A549 (cell line): ENCODE measurements around the gene IFNB1. TPM values are rescaled to one million over a fixed set of nuclear protein-coding genes. Genes with fewer than 3 reads are reported as not detected.

Experiments used
- ATAC-seq, 2 experiments: fragments of 200-7000 bp in 1 of 2; fragments of >200 bp in 1 of 2; cut with Nextera tagmentation in 1 of 2; cut with Tn5 transposase in 1 of 2; 3 replicates each; pipeline versions ENCODE4 v1.8.0 to v1.9.1; 2018 to 2020; ENCODE audit warnings: mild to moderate bottlenecking in 1 of 2, moderate library complexity in 1 of 2
- CTCF ChIA-PET: fragments of 300-600 bp; sonication (Branson Sonifier 250); formaldehyde crosslinking; extraction: SDS; loops from one replicate; lab custom pipeline; 2021; ENCODE audit warnings: antibody characterized with exemption, inconsistent platforms; lab: Yijun Ruan, JAX
- POLR2A ChIA-PET: fragments of 350-600 bp; formaldehyde crosslinking; extraction: SDS; loops from one replicate; lab custom pipeline; 2021; ENCODE audit warnings: antibody characterized with exemption, inconsistent platforms; lab: Yijun Ruan, JAX
- DNase-seq, 2 experiments: peaks; one replicate each; pipeline versions ENCODE4 v3.0.0 to v3.0.0-alpha.2; 2011 to 2016; ENCODE audit warnings: low read depth in 1 of 2, low spot score in 1 of 2
- FAIRE-seq: peaks from 2 replicates; lab custom pipeline; 2011; peaks lifted over from hg19 to GRCh38; lab: Jason Lieb, UNC
- H3K27ac ChIP-seq, 2 experiments: fragments of >200 bp; sonication (Bioruptor Twin); formaldehyde crosslinking; 3 replicates each; pipeline ENCODE4 v1.5.1; 2016 to 2017
- H3K4me1 ChIP-seq: fragments of >200 bp; sonication (Bioruptor Twin); formaldehyde crosslinking; 3 replicates; pipeline ENCODE4 v1.6.1; 2016
- H3K4me2 ChIP-seq: fragments of >200 bp; sonication (Bioruptor Twin); formaldehyde crosslinking; 3 replicates; pipeline ENCODE4 v1.6.1; 2016
- H3K4me3 ChIP-seq: fragments of >200 bp; sonication (Bioruptor Twin); formaldehyde crosslinking; 3 replicates; pipeline ENCODE4 v1.5.1; 2016
- H3K9me3 ChIP-seq: fragments of >200 bp; sonication (Bioruptor Twin); formaldehyde crosslinking; 3 replicates; pipeline ENCODE4 v1.6.1; 2016
- CHD4 ChIP-seq: fragments of 200-600 bp; sonication (generic); IDR thresholded peaks from 2 replicates; pipeline ENCODE4 v1.6.1; 2016; ENCODE audit warnings: antibody characterized with exemption, mild to moderate bottlenecking, borderline replicate concordance
- EHF ChIP-seq: fragments of 250-450 bp; sonication (Bioruptor Pico); IDR thresholded peaks from 2 replicates; pipeline ENCODE4 v1.5.0; 2020; ENCODE audit warnings: mild to moderate bottlenecking
- EHMT2 ChIP-seq: fragments of 200-600 bp; sonication (generic); IDR thresholded peaks from 2 replicates; pipeline ENCODE4 v1.6.1; 2016; ENCODE audit warnings: antibody characterized with exemption, low read depth, mild to moderate bottlenecking, moderate library complexity
- ESRRA ChIP-seq: fragments of 150-350 bp; IDR thresholded peaks from 2 replicates; pipeline ENCODE4 v1.6.1; 2014; ENCODE audit warnings: mild to moderate bottlenecking, low read length, borderline replicate concordance
- FOSB ChIP-seq: fragments of 250-450 bp; sonication (Bioruptor Pico); IDR thresholded peaks from 2 replicates; pipeline ENCODE4 v1.5.0; 2020; ENCODE audit warnings: mild to moderate bottlenecking, moderate library complexity
- HDAC2 ChIP-seq: fragments of 200-600 bp; sonication (generic); IDR thresholded peaks from 2 replicates; pipeline ENCODE4 v1.6.1; 2016
- JUN ChIP-seq, 2 experiments: fragments of >200 bp; sonication (Bioruptor Twin); formaldehyde crosslinking; IDR thresholded peaks; 2 replicates in 1 of 2; 3 replicates in 1 of 2; pipeline ENCODE4 v1.6.1; 2016 to 2017
- KDM1A ChIP-seq: fragments of 200-600 bp; sonication (generic); IDR thresholded peaks from 2 replicates; pipeline ENCODE4 v1.6.1; 2016; ENCODE audit warnings: low read depth, mild to moderate bottlenecking
- KDM5A ChIP-seq: fragments of 200-600 bp; sonication (generic); IDR thresholded peaks from 2 replicates; pipeline ENCODE4 v1.6.1; 2016; ENCODE audit warnings: antibody characterized with exemption, mild to moderate bottlenecking
- MAFK ChIP-seq: fragments of 450-650 bp; IDR thresholded peaks from 2 replicates; pipeline ENCODE4 v1.6.1; 2014; ENCODE audit not compliant: partially characterized antibody
- MAZ ChIP-seq: fragments of 150-350 bp; IDR thresholded peaks from 2 replicates; pipeline ENCODE4 v1.6.1; 2014; ENCODE audit warnings: antibody characterized with exemption, low read depth, low read length, borderline replicate concordance
- NPAS2 ChIP-seq: fragments of 250-450 bp; sonication (Bioruptor Pico); IDR thresholded peaks from 2 replicates; pipeline ENCODE4 v1.8.0; 2022; ENCODE audit warnings: mild to moderate bottlenecking, moderate library complexity, borderline replicate concordance
- NR3C1 ChIP-seq: fragments of >200 bp; sonication (Bioruptor Twin); formaldehyde crosslinking; IDR thresholded peaks from 3 replicates; pipeline ENCODE4 v1.6.1; 2017
- POLR2AphosphoS2 ChIP-seq: conservative IDR thresholded peaks from 2 replicates; pipeline ENCODE4 v1.6.1; 2012; ENCODE audit warnings: low read length, improper control_type of control experiment, inconsistent platforms
- RCOR1 ChIP-seq: fragments of 150-350 bp; IDR thresholded peaks from 2 replicates; pipeline ENCODE4 v1.6.1; 2014; ENCODE audit warnings: antibody characterized with exemption, low read length, low read depth
- RFX5 ChIP-seq: fragments of 450-650 bp; IDR thresholded peaks from 2 replicates; pipeline ENCODE4 v1.7.1; 2014; ENCODE audit warnings: antibody characterized with exemption, mild to moderate bottlenecking, moderate library complexity
- RNF2 ChIP-seq: fragments of 200-600 bp; sonication (generic); IDR thresholded peaks from 2 replicates; pipeline ENCODE4 v1.6.1; 2016; ENCODE audit warnings: low read depth, mild to moderate bottlenecking, antibody characterized with exemption, moderate library complexity, borderline replicate concordance
- SREBF2 ChIP-seq: fragments of 450-650 bp; IDR thresholded peaks from 2 replicates; pipeline ENCODE4 v1.6.1; 2014; ENCODE audit warnings: mild to moderate bottlenecking, moderate library complexity
- TFCP2L1 ChIP-seq: fragments of 250-450 bp; sonication (Bioruptor Pico); IDR thresholded peaks from 2 replicates; pipeline ENCODE4 v1.5.0; 2021; ENCODE audit warnings: mild to moderate bottlenecking
- ZFP36 ChIP-seq: fragments of 450-650 bp; IDR thresholded peaks from 2 replicates; pipeline ENCODE4 v1.6.1; 2014; ENCODE audit warnings: borderline replicate concordance; ENCODE audit not compliant: partially characterized antibody
- WGBS: methylation state at CpG from one replicate; pipeline ENCODE4 v1.1.6; 2017; ENCODE audit errors: missing lambda C conversion rate; 5-methylcytosine and 5-hydroxymethylcytosine counted together
- polyA plus RNA-seq, 4 experiments: library from polyadenylated mRNA; depleted of rRNA in 3 of 4; stranded (reverse); fragments of >200 nt; fragmentation: RNase III in 1 of 4; extraction: RNeasy Plus Mini Kit Qiagen cat#74134 plus additional on column Dnase treatment in 1 of 4; gene quantifications; 2 replicates in 3 of 4; 3 replicates in 1 of 4; pipeline ENCODE4 v1.2.3, GENCODE V29; 2011 to 2017
- TF ChIP-seq, protein P1 (sequence below): fragments of >200 bp; sonication (Bioruptor Twin); formaldehyde crosslinking; IDR thresholded peaks from 3 replicates; pipeline ENCODE4 v1.6.1; 2016
- TF ChIP-seq, protein P2 (sequence below): fragments of >200 bp; sonication (Bioruptor Twin); formaldehyde crosslinking; IDR thresholded peaks from 2 replicates; pipeline ENCODE4 v1.6.1; 2016
- TF ChIP-seq, protein P3 (sequence below): fragments of >200 bp; sonication (Bioruptor Twin); formaldehyde crosslinking; IDR thresholded peaks from 3 replicates; pipeline ENCODE4 v1.5.1; 2016

The IFNB1 gene
- polyA plus RNA-seq, 2 of the 4 experiments (the other 2 are of a cell fraction): not detected

DNA sequence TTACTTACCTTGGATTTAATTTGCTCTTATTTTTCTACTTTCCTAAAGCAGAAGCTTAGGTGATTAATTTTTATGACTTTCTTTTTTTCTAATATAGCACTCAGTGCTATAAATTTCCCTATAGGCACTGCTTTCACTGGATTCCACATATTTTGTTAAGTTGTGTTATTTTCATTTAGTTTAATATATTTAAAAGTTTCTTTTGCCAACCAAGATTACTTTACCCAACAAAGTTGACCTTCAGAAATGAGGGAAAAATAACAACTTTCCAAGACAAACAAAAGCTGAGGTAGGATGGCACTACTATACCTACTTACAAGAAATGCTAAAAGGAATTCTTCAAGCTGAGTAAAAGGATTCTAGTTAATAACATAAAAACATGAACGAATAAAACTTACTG, 8.8 kb upstream of the IFNB1 start:
- 18% methylated on average over 1 of the region's 1 CpG for WGBS
- ATAC-seq (no peak), DNase-seq (no peak), FAIRE-seq (no peak)
- Histone ChIP-seq H3K27ac (no peak overlapping the region), H3K9me3 (no peaks in the 10 kb centered on the region; the same call in 2 of the 3 replicates), H3K4me2 (no peak overlapping the region), H3K4me1 (no peaks in the 10 kb centered on the region), H3K4me3 (no peak overlapping the region)
- CTCF ChIA-PET: interaction anchor here (0.6 kb wide), 1 partner anchor 741 kb away, joined by 3 read pairs; no protein-coding TSS in a partner anchor
- no peak for TF ChIP-seq KDM1A
- no peak for TF ChIP-seq ZFP36
- no peak for TF ChIP-seq EHF
- TF ChIP-seq TFCP2L1 (CRISPR knock-in tag): no peak
- TF ChIP-seq, protein P1, sequence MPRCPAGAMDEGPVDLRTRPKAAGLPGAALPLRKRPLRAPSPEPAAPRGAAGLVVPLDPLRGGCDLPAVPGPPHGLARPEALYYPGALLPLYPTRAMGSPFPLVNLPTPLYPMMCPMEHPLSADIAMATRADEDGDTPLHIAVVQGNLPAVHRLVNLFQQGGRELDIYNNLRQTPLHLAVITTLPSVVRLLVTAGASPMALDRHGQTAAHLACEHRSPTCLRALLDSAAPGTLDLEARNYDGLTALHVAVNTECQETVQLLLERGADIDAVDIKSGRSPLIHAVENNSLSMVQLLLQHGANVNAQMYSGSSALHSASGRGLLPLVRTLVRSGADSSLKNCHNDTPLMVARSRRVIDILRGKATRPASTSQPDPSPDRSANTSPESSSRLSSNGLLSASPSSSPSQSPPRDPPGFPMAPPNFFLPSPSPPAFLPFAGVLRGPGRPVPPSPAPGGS: no peak
- TF ChIP-seq NR3C1: no peak
- no peak for TF ChIP-seq RNF2
- TF ChIP-seq EHMT2: no peak
- no peak for TF ChIP-seq SREBF2
- TF ChIP-seq ESRRA: no peak
- TF ChIP-seq, protein P2, sequence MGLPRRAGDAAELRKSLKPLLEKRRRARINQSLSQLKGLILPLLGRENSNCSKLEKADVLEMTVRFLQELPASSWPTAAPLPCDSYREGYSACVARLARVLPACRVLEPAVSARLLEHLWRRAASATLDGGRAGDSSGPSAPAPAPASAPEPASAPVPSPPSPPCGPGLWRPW: no peak
- TF ChIP-seq MAFK: no peak
- TF ChIP-seq, protein P3, sequence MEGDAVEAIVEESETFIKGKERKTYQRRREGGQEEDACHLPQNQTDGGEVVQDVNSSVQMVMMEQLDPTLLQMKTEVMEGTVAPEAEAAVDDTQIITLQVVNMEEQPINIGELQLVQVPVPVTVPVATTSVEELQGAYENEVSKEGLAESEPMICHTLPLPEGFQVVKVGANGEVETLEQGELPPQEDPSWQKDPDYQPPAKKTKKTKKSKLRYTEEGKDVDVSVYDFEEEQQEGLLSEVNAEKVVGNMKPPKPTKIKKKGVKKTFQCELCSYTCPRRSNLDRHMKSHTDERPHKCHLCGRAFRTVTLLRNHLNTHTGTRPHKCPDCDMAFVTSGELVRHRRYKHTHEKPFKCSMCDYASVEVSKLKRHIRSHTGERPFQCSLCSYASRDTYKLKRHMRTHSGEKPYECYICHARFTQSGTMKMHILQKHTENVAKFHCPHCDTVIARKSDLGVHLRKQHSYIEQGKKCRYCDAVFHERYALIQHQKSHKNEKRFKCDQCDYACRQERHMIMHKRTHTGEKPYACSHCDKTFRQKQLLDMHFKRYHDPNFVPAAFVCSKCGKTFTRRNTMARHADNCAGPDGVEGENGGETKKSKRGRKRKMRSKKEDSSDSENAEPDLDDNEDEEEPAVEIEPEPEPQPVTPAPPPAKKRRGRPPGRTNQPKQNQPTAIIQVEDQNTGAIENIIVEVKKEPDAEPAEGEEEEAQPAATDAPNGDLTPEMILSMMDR: no peak
- TF ChIP-seq POLR2AphosphoS2: no peak
- TF ChIP-seq RCOR1: no peak
- no peak for TF ChIP-seq RFX5
- POLR2A ChIA-PET: no interaction called here

DNA sequence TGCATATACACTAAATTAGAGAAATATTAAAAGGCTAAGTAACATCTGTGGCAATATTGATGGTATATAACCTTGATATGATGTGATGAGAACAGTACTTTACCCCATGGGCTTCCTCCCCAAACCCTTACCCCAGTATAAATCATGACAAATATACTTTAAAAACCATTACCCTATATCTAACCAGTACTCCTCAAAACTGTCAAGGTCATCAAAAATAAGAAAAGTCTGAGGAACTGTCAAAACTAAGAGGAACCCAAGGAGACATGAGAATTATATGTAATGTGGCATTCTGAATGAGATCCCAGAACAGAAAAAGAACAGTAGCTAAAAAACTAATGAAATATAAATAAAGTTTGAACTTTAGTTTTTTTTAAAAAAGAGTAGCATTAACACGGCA, 7.3 kb upstream of the IFNB1 start:
- ChIA-PET POLR2A (no interaction called here), CTCF (interaction anchor here (1.0 kb wide), 1 partner anchor 19 kb away, joined by 3 read pairs; no protein-coding TSS in a partner anchor)
- 83% methylated on average over 1 of the region's 1 CpG for whole genome bisulfite sequencing
- Histone ChIP-seq H3K4me2 (no peak overlapping the region), H3K27ac (no peak overlapping the region), H3K4me3 (no peak overlapping the region), H3K4me1 (no peaks in the 10 kb centered on the region), H3K9me3 (no peaks in the 10 kb centered on the region; the same call in 2 of the 3 replicates)
- no peak for FAIRE-seq
- no peak for TF ChIP-seq MAZ
- TF ChIP-seq MAFK: peak; percentile 80
- no peak for TF ChIP-seq KDM5A
- TF ChIP-seq HDAC2: no peak
- no peak for ATAC-seq
- no peak for DNase-seq

DNA sequence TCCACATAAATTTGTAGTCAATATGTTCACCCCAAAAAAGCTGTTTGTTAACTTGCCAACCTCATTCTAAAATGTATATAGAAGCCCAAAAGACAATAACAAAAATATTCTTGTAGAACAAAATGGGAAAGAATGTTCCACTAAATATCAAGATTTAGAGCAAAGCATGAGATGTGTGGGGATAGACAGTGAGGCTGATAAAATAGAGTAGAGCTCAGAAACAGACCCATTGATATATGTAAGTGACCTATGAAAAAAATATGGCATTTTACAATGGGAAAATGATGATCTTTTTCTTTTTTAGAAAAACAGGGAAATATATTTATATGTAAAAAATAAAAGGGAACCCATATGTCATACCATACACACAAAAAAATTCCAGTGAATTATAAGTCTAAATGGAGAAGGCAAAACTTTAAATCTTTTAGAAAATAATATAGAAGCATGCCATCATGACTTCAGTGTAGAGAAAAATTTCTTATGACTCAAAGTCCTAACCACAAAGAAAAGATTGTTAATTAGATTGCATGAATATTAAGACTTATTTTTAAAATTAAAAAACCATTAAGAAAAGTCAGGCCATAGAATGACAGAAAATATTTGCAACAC, 6.6 kb upstream of the IFNB1 start:
- DNase-seq (no peak), ATAC-seq (no peak), FAIRE-seq (no peak)
- Histone ChIP-seq H3K4me2 (no peak overlapping the region), H3K4me3 (no peak overlapping the region), H3K4me1 (no peaks in the 10 kb centered on the region), H3K9me3 (no peaks in the 10 kb centered on the region; the same call in 2 of the 3 replicates), H3K27ac (no peak overlapping the region)
- ChIA-PET CTCF (interaction anchor here (0.6 kb wide), 1 partner anchor 1405 kb away, joined by 3 read pairs; no protein-coding TSS in a partner anchor), POLR2A (no interaction called here)
- no peak for TF ChIP-seq CHD4
- TF ChIP-seq, protein P1: no peak
- TF ChIP-seq ZFP36: no peak
- no peak for TF ChIP-seq FOSB (CRISPR knock-in tag)
- TF ChIP-seq NPAS2 (CRISPR knock-in tag): no peak
- TF ChIP-seq JUN (IDR thresholded peaks at IDR 0.05): no peak
- TF ChIP-seq RNF2: no peak
